ENCODE results near the gene FGGY. TPM values are rescaled to one million over a fixed set of nuclear protein-coding genes. Genes with fewer than 3 reads are reported as not detected.

Gene FGGY
- total RNA-seq, 1 experiment from 2014 or later = 14.6 TPM

DNA sequence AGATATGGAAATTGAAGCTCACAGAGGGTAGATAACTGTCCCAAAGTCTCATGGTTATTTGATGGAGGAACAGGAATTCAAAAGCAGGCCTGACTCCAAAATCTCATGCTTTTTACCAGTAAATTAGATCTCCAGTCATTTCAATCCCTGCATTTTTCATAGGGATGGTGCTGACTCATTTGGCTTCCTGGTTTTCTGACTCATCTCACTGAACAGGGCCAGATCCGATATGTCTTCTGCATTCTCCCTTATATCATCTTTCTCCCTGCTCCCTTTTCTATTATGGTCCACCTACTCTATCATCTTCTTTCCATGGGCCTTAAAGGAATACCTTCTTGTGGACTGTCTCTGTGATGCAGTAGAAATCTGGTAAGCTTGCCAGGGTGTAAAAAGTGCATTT, 187.2 kb downstream of the FGGY start:
- Histone ChIP-seq H3K14ac (ENCODE audit: insufficient read depth, low read length) (no peak overlapping the region), H2BK15ac (ENCODE audit: low read depth, low read length) (no peak overlapping the region), H3K23ac (ENCODE audit: insufficient read length, low read depth, low read length) (no peak overlapping the region), H2BK12ac (ENCODE audit: insufficient read length, low read depth, low read length) (no peak overlapping the region), H2BK120ac (ENCODE audit: low read depth, low read length, poor library complexity, severe bottlenecking) (no peak overlapping the region), H3K9me3 (ENCODE audit: control insufficient read depth, low read depth, low read length) (no peaks in the 10 kb centered on the region), H3K23me2 (ENCODE audit: insufficient read length, low read depth, low read length, poor library complexity, severe bottlenecking) (no peaks in the 10 kb centered on the region), H4K20me1 (ENCODE audit: control insufficient read depth, insufficient read depth, insufficient read length) (no peaks in the 10 kb centered on the region), H3K18ac (ENCODE audit: insufficient read length, low read depth, low read length) (no peak overlapping the region), H2AFZ (ENCODE audit: low read length) (no peak overlapping the region), H3K79me1 (ENCODE audit: insufficient read depth, low read depth, low read length, poor library complexity, severe bottlenecking) (no peaks in the 10 kb centered on the region), H3K56ac (ENCODE audit: insufficient read length, low read depth, low read length) (no peak overlapping the region), H3K4me2 (ENCODE audit: insufficient read depth, insufficient read length, low read length) (no peak overlapping the region), H3K4me1 (ENCODE audit: insufficient read depth, low read length) (no peaks in the 10 kb centered on the region), H2AK5ac (ENCODE audit: insufficient read length, low read length) (no peak overlapping the region), H4K91ac (ENCODE audit: insufficient read length, low read depth, low read length) (no peak overlapping the region), H2BK20ac (ENCODE audit: low read depth, low read length, poor library complexity, severe bottlenecking) (no peak overlapping the region), H3K4ac (ENCODE audit: low read depth, low read length) (no peak overlapping the region), H4K8ac (replicated peaks; ENCODE audit: insufficient read length, low read depth, low read length) (no peak overlapping the region), H3K79me2 (ENCODE audit: insufficient read depth, low read length) (no peaks in the 10 kb centered on the region), H3K27me3 (ENCODE audit: insufficient read depth, low read length) (no peaks in the 10 kb centered on the region), H2BK5ac (ENCODE audit: insufficient read length, low read length) (no peak overlapping the region), H3K27ac (ENCODE audit: insufficient read length, low read depth, low read length) (no peak overlapping the region), H3T11ph (ENCODE audit: low read length) (no peak overlapping the region), H4K5ac (ENCODE audit: insufficient read length, low read depth, low read length) (no peak overlapping the region), H3K9ac (ENCODE audit: extremely low read depth, insufficient read length, low read length) (no peak overlapping the region)
- no peaks in the 10 kb centered on the region for H3K9me3 Mint-ChIP-seq
- TF ChIP-seq CTCF (conservative IDR thresholded peaks at IDR 0.05) = no peak
- H3K4me1 Mint-ChIP-seq = peaks cover 2 to 3% of the 10 kb centered on the region in 2 experiments; a peak in 2 of 4 replicates
- DNase-seq = no peak
- no peaks in the 10 kb centered on the region for H3K27me3 Mint-ChIP-seq (ENCODE audit: low read depth)
- H3K27ac Mint-ChIP-seq = no peak overlapping the region
- no peak overlapping the region for H3K4me3 Mint-ChIP-seq
- H3K36me3 Mint-ChIP-seq (ENCODE audit: insufficient read depth in 1 of 3, low read depth in 3 of 3) = no peaks in the 10 kb centered on the region
- no CpG with 5 or more reads among the region's 1 CpG for WGBS (ENCODE audit: extremely low coverage, insufficient read length, low lambda C conversion rate)
